ENCODE measurements around the gene GNA12.

Gene GNA12

DNA sequence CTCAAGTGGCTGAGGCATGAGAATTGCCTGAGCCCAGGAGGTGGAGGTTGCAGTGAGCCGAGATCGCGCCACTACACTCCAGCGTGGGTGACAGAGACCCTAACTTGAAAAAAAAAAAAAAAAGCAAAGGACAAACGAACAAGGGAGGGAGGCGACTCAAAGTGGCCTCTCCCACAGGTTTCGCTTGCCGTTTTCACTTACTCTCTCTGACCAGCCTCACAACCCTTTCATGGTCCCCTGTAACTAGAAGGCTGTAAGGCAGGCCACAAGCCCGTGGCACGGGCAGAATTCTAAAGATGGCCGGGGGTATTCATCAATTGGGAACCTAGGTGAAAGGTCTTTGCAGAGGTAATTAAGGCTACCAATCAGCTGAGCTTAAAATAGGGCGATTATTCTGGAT, 25.5 kb downstream of the GNA12 start:
- Histone ChIP-seq H3K9me3 (ENCODE audit: insufficient read depth, low read length) (no peaks in the 10 kb centered on the region), H4K20me1 (ENCODE audit: low read depth, low read length) (peaks cover 4% of the 10 kb centered on the region; the same call in 1 of the 2 replicates), H3K4me2 (ENCODE audit: low read depth, low read length, poor library complexity, severe bottlenecking) (no peak overlapping the region), H3K36me3 (ENCODE audit: low read length) (no peaks in the 10 kb centered on the region), H3K9ac (ENCODE audit: low read length) (no peak overlapping the region), H3F3A (ENCODE audit: insufficient read depth) (no peaks in the 10 kb centered on the region), H2AFZ (ENCODE audit: low read depth, low read length, severe bottlenecking) (no peak overlapping the region), H3K79me2 (ENCODE audit: insufficient read depth, low read length) (no peaks in the 10 kb centered on the region), H3K4me3 (ENCODE audit: insufficient read depth, low read length, poor library complexity, severe bottlenecking) (no peak overlapping the region), H3K27ac (ENCODE audit: low read depth, low read length) (no peak overlapping the region), H3K27me3 (ENCODE audit: low read length) (no peaks in the 10 kb centered on the region), H3K9me2 (replicated peaks; ENCODE audit: insufficient read depth, low read length) (no peaks in the 10 kb centered on the region)
- TF ChIP-seq, protein P1, sequence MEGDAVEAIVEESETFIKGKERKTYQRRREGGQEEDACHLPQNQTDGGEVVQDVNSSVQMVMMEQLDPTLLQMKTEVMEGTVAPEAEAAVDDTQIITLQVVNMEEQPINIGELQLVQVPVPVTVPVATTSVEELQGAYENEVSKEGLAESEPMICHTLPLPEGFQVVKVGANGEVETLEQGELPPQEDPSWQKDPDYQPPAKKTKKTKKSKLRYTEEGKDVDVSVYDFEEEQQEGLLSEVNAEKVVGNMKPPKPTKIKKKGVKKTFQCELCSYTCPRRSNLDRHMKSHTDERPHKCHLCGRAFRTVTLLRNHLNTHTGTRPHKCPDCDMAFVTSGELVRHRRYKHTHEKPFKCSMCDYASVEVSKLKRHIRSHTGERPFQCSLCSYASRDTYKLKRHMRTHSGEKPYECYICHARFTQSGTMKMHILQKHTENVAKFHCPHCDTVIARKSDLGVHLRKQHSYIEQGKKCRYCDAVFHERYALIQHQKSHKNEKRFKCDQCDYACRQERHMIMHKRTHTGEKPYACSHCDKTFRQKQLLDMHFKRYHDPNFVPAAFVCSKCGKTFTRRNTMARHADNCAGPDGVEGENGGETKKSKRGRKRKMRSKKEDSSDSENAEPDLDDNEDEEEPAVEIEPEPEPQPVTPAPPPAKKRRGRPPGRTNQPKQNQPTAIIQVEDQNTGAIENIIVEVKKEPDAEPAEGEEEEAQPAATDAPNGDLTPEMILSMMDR (IDR thresholded peaks at IDR 0.05; ENCODE audit: insufficient read depth, low read length, poor library complexity, severe bottlenecking): no peak
- no peak for TF ChIP-seq EZH2phosphoT487 (conservative IDR thresholded peaks at IDR 0.05; ENCODE audit: low read length)

DNA sequence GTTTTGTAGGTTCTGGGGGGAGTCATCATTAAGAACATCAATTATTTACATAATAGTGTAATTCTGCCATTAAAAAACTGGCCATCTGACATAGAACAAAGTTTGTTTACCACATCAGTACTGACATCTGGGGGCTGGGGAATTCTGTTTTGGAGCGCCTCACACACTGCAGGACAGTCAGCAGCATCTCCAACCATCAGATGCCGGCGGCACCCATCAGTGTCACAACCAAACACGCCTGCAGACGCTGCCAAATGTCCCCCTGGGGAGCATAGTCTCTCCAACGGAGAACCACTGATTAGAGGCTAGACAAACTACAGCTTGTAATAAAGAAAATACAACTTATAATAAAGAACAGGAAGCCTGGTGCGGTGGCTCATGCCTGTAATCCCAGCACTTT, 26.0 kb downstream of the GNA12 start:
- Histone ChIP-seq H3K9me3 (ENCODE audit: insufficient read depth, low read length) (no peaks in the 10 kb centered on the region), H3K4me2 (ENCODE audit: low read depth, low read length, poor library complexity, severe bottlenecking) (no peak overlapping the region), H3K27ac (ENCODE audit: low read depth, low read length) (no peak overlapping the region), H3K9me2 (replicated peaks; ENCODE audit: insufficient read depth, low read length) (no peaks in the 10 kb centered on the region), H2AFZ (ENCODE audit: low read depth, low read length, severe bottlenecking) (no peak overlapping the region), H3K27me3 (ENCODE audit: low read length) (no peaks in the 10 kb centered on the region), H3K36me3 (ENCODE audit: low read length) (no peaks in the 10 kb centered on the region), H3K4me3 (ENCODE audit: insufficient read depth, low read length, poor library complexity, severe bottlenecking) (no peak overlapping the region), H3K79me2 (ENCODE audit: insufficient read depth, low read length) (no peaks in the 10 kb centered on the region), H4K20me1 (ENCODE audit: low read depth, low read length) (peaks cover 4% of the 10 kb centered on the region; the same call in 1 of the 2 replicates), H3F3A (ENCODE audit: insufficient read depth) (no peaks in the 10 kb centered on the region), H3K9ac (ENCODE audit: low read length) (no peak overlapping the region)
- no peak for TF ChIP-seq EZH2phosphoT487 (conservative IDR thresholded peaks at IDR 0.05; ENCODE audit: low read length)
- TF ChIP-seq, protein P1 (IDR thresholded peaks at IDR 0.05; ENCODE audit: insufficient read depth, low read length, poor library complexity, severe bottlenecking): no peak

DNA sequence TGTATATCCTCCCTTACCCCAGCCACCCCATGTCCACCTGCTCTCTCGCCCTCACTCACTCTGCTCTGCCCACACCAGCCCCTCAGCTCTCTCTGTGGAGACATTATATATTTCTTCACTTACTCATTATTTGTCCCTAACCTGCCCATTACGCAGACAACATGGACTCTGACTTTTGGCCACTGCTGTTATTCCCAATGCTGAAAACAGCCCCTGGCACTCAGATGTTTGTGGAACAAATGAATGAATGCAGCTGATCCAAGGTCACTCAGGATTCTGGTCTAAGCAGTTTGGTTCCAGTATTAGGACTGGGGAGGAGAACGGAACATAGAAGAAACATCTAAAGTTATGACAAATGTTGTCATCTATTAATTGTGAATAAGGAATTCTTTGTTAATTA, 26.7 kb downstream of the GNA12 start:
- H3F3A ChIP-seq (ENCODE audit: insufficient read depth): no peaks in the 10 kb centered on the region
- H2AFZ ChIP-seq (ENCODE audit: low read depth, low read length, severe bottlenecking): no peak overlapping the region
- H3K27ac ChIP-seq (ENCODE audit: low read depth, low read length): no peak overlapping the region
- H3K36me3 ChIP-seq (ENCODE audit: low read length): no peaks in the 10 kb centered on the region
- no peak overlapping the region for H3K4me3 ChIP-seq (ENCODE audit: insufficient read depth, low read length, poor library complexity, severe bottlenecking)
- H3K79me2 ChIP-seq (ENCODE audit: insufficient read depth, low read length): no peaks in the 10 kb centered on the region
- H3K4me2 ChIP-seq (ENCODE audit: low read depth, low read length, poor library complexity, severe bottlenecking): no peak overlapping the region
- H3K9ac ChIP-seq (ENCODE audit: low read length): no peak overlapping the region
- peaks cover 4% of the 10 kb centered on the region; the same call in 1 of the 2 replicates for H4K20me1 ChIP-seq (ENCODE audit: low read depth, low read length)
- H3K9me2 ChIP-seq (replicated peaks; ENCODE audit: insufficient read depth, low read length): no peaks in the 10 kb centered on the region
- no peaks in the 10 kb centered on the region for H3K27me3 ChIP-seq (ENCODE audit: low read length)
- H3K9me3 ChIP-seq (ENCODE audit: insufficient read depth, low read length): no peaks in the 10 kb centered on the region
- TF ChIP-seq EZH2phosphoT487 (conservative IDR thresholded peaks at IDR 0.05; ENCODE audit: low read length): no peak
- TF ChIP-seq, protein P1 (IDR thresholded peaks at IDR 0.05; ENCODE audit: insufficient read depth, low read length, poor library complexity, severe bottlenecking): no peak

Data from SU-DHL-6 (cell line).